ENCODE measurements around the gene PIP5K1C.
"Not testable (repeated sequence)": the region's sequence is repeated elsewhere in the genome, so short reads cannot be mapped to it uniquely, and the experiment has no call there.

The PIP5K1C gene

GRCh38 chr19:3659746-3660112 is 40.5 kb downstream of the PIP5K1C start:
- DNase-seq, result no peak

GRCh38 chr19:3658870-3659745 is 41.2 kb downstream of the PIP5K1C start:
- no peak for DNase-seq

- DNase-seq, result no peak
These were observed 42.0 kb downstream of the PIP5K1C start for GRCh38 chr19:3658004-3658869.

GRCh38 chr19:3657395-3657769 is 42.9 kb downstream of the PIP5K1C start:
- no peak for DNase-seq

GRCh38 chr19:3656747-3657394 is 43.4 kb downstream of the PIP5K1C start:
- DNase-seq, result no peak

GRCh38 chr19:3656073-3656746 is 44.1 kb downstream of the PIP5K1C start:
- DNase-seq, result peak; percentile 38

- DNase-seq, result peak; percentile 94
These were observed 44.7 kb downstream of the PIP5K1C start for GRCh38 chr19:3655402-3656072.

- DNase-seq, result no peak
These were observed 46.3 kb downstream of the PIP5K1C start for GRCh38 chr19:3653865-3654513.

GRCh38 chr19:3653081-3653795 is 47.0 kb downstream of the PIP5K1C start:
- DNase-seq, result no peak

GRCh38 chr19:3652422-3652821 is 47.8 kb downstream of the PIP5K1C start:
- DNase-seq, result no peak

- DNase-seq, result no peak
These were observed 48.6 kb downstream of the PIP5K1C start for GRCh38 chr19:3651684-3652083.

- DNase-seq, result no peak
These were observed 50.4 kb downstream of the PIP5K1C start for GRCh38 chr19:3649888-3650287.

- no peak for DNase-seq
These were observed 52.0 kb downstream of the PIP5K1C start for GRCh38 chr19:3648037-3648905.

- DNase-seq, result not testable (repeated sequence)
These were observed 53.2 kb downstream of the PIP5K1C start for GRCh38 chr19:3647102-3647501.

- DNase-seq, result no peak
These were observed 53.8 kb downstream of the PIP5K1C start for GRCh38 chr19:3646336-3647092.

GRCh38 chr19:3645726-3646125 is 54.5 kb downstream of the PIP5K1C start:
- DNase-seq, result no peak

GRCh38 chr19:3645067-3645396 is 55.2 kb downstream of the PIP5K1C start:
- no peak for DNase-seq

GRCh38 chr19:3644351-3645066 is 55.8 kb downstream of the PIP5K1C start:
- DNase-seq, result no peak

All from fibroblast of skin of scalp (primary cell).